Right atrium auricular region (tissue), 2 donors: ENCODE results near the gene SPNS3. TPM values are rescaled to one million over a fixed set of nuclear protein-coding genes. Genes with fewer than 3 reads are reported as not detected.

Source experiments
- DNase-seq: peaks from one replicate; pipeline ENCODE4 v3.0.0-alpha.2; 2019; ENCODE audit warnings: low spot score
- H3K27ac ChIP-seq, 2 donors: fragments of 200-600 bp; sonication (generic); 1 replicate in 1 of 2; 2 replicates in 1 of 2; pipeline ENCODE4 v1.5.1; 2016 to 2019
- H3K27me3 ChIP-seq, 2 donors: fragments of 200-600 bp; sonication (generic); one replicate each; pipeline versions ENCODE4 v1.5.1 to v1.6.0; 2017 to 2019
- H3K36me3 ChIP-seq: fragments of 200-600 bp; sonication (generic); one replicate; pipeline ENCODE4 v1.5.1; 2016
- H3K4me1 ChIP-seq, 2 donors: fragments of 200-600 bp; sonication (generic); one replicate each; pipeline versions ENCODE4 v1.5.1 to v1.6.0; 2017 to 2019
- H3K4me3 ChIP-seq, 2 donors: fragments of 200-600 bp; sonication (generic); 1 replicate in 1 of 2; 2 replicates in 1 of 2; pipeline ENCODE4 v1.5.1; 2017 to 2019; ENCODE audit warnings: mild to moderate bottlenecking in 1 of 2, moderate library complexity in 1 of 2
- H3K9me3 ChIP-seq, 2 donors: fragments of 200-600 bp; sonication (generic); one replicate each; pipeline ENCODE4 v1.5.1; 2019
- total RNA-seq, 2 donors: library from RNA; depleted of rRNA; stranded (reverse); fragments of >200 nt; gene quantifications; one replicate each; pipeline ENCODE4 v1.1.0, GENCODE V29; 2016
- TF ChIP-seq, protein P1 (sequence below), 2 donors: fragments of 200-600 bp; sonication (generic); IDR thresholded peaks; one replicate each; pipeline ENCODE4 v1.5.1; 2019; ENCODE audit warnings: antibody characterized with exemption in 2 of 2

The SPNS3 gene
- total RNA-seq, 2 donors from 2014 or later = not detected

DNA sequence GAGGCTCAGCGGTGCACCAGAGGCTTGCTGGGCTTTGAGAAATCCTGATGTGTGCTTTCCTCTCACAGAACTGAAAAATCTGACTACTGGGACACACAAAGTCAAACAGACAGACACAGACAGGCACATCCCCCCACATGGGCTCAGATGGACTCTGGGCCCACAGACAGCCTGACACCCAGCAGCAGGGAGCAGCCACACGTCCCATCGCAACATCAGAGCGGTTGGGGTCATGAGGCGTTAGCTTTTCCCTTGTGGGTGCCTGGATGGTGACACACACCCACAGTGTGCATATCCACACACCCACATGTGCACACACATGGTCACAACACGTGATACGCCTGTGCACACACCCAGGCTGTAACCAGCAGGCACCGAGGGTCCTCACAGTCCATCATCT lies 6.3 kb downstream of the SPNS3 start:
- peaks cover 0 to 24% of the 10 kb centered on the region in 2 donors for H3K4me1 ChIP-seq
- no peak for DNase-seq
- no peak overlapping the region for H3K27ac ChIP-seq
- TF ChIP-seq, protein P1, sequence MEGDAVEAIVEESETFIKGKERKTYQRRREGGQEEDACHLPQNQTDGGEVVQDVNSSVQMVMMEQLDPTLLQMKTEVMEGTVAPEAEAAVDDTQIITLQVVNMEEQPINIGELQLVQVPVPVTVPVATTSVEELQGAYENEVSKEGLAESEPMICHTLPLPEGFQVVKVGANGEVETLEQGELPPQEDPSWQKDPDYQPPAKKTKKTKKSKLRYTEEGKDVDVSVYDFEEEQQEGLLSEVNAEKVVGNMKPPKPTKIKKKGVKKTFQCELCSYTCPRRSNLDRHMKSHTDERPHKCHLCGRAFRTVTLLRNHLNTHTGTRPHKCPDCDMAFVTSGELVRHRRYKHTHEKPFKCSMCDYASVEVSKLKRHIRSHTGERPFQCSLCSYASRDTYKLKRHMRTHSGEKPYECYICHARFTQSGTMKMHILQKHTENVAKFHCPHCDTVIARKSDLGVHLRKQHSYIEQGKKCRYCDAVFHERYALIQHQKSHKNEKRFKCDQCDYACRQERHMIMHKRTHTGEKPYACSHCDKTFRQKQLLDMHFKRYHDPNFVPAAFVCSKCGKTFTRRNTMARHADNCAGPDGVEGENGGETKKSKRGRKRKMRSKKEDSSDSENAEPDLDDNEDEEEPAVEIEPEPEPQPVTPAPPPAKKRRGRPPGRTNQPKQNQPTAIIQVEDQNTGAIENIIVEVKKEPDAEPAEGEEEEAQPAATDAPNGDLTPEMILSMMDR (IDR thresholded peaks at IDR 0.05) = no peak
- no peaks in the 10 kb centered on the region for H3K9me3 ChIP-seq
- no peak overlapping the region for H3K4me3 ChIP-seq
- H3K36me3 ChIP-seq = no peaks in the 10 kb centered on the region
- H3K27me3 ChIP-seq = no peaks in the 10 kb centered on the region

DNA sequence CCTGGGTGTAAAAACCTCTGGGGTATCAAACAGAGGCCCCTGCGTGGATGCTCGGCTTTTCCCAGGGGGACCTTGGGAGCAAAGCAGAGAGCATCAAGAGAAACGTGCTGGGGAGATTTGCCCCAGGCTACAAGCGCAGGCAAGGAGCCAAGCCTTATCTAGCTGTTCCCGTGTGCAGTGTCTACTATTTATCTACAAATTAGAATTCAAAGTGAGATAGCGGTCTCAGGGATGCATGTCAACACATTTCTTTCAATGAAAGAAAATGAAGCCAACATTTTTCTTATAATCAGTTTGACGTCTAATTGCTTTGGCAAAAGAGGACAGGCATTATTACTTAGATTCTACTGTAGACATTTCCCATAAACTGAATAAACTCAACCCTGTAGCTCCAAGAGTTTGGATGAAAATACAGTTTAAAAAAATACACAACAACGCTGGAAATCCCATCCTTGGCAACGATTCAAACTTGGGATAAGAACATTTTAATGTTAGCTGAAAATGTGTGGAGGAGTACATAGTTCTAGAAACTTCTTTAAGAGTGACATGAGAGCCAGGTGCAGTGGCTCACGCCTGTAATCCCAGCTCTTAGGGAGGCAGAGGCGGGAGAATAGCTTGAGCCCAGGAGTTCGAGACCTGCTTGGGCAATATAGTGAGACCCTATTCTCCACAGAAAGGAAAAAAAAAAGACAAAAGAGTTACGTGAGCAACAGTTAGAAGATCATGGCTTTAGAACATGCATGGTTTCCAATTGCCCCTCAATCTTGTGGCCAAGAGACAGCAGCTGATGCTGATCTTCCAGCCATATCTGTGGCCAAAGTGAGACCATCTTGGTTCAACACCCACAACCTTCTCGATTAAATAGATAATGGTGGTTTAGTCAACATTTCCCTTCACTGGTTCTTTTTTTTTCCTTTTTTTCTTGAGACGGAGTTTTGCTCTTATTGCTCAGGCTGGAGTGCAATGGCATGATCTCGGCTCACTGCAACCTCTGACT lies 7.2 kb downstream of the SPNS3 start:
- Histone ChIP-seq H3K9me3 (no peaks in the 10 kb centered on the region), H3K27me3 (no peaks in the 10 kb centered on the region), H3K4me1 (peaks cover 0 to 27% of the 10 kb centered on the region in 2 donors), H3K36me3 (no peaks in the 10 kb centered on the region), H3K27ac (peak overlapping the region in 1 of 2 donors; percentile 10), H3K4me3 (no peak overlapping the region)
- DNase-seq = no peak
- TF ChIP-seq, protein P1 (IDR thresholded peaks at IDR 0.05) = no peak

DNA sequence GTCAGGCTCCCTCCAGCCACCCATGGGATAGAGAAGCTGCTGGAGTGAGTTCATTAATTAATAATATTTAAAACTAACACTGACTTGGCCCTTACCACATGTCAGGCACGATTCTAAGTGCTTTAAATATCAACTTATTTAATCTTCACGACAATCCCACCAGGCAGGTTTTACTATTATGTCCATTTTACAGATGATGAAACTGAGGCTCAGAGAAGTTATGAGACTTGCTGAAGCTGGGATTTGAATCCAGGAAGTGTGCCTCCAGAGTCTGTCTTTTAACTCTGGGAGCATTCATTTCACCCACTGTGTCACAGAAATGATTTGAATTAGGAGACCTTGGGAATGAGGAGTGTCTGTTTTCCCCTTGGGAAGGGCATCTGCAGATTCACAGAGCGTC lies 8.8 kb downstream of the SPNS3 start:
- Histone ChIP-seq H3K9me3 (no peaks in the 10 kb centered on the region), H3K27ac (no peak overlapping the region), H3K4me3 (no peak overlapping the region), H3K4me1 (peaks cover 0 to 27% of the 10 kb centered on the region in 2 donors), H3K36me3 (no peaks in the 10 kb centered on the region), H3K27me3 (no peaks in the 10 kb centered on the region)
- no peak for DNase-seq
- TF ChIP-seq, protein P1 (IDR thresholded peaks at IDR 0.05) = no peak

DNA sequence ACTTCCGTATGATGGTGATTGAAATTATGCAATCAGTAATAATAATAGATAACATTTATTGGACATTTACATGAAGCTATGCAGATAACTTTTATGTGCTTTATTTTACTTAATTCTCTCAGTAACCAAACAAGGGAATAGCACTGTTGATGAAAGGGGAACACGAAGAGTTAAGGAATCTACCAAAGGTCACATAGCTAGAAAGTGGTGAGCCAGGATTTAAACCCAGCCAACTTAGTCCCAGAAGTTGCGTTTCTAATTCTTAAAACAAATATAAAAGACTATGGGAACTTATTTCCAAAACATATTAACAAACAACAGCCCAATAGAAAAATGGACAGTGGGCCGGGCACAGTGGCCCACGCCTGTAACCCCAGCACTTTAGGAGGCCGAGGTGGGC lies 9.7 kb downstream of the SPNS3 start:
- H3K4me1 ChIP-seq = peaks cover 0 to 27% of the 10 kb centered on the region in 2 donors
- no peak overlapping the region for H3K27ac ChIP-seq
- H3K36me3 ChIP-seq = no peaks in the 10 kb centered on the region
- H3K9me3 ChIP-seq = no peaks in the 10 kb centered on the region
- no peaks in the 10 kb centered on the region for H3K27me3 ChIP-seq
- DNase-seq = no peak
- TF ChIP-seq, protein P1 (IDR thresholded peaks at IDR 0.05) = no peak
- H3K4me3 ChIP-seq = no peak overlapping the region

DNA sequence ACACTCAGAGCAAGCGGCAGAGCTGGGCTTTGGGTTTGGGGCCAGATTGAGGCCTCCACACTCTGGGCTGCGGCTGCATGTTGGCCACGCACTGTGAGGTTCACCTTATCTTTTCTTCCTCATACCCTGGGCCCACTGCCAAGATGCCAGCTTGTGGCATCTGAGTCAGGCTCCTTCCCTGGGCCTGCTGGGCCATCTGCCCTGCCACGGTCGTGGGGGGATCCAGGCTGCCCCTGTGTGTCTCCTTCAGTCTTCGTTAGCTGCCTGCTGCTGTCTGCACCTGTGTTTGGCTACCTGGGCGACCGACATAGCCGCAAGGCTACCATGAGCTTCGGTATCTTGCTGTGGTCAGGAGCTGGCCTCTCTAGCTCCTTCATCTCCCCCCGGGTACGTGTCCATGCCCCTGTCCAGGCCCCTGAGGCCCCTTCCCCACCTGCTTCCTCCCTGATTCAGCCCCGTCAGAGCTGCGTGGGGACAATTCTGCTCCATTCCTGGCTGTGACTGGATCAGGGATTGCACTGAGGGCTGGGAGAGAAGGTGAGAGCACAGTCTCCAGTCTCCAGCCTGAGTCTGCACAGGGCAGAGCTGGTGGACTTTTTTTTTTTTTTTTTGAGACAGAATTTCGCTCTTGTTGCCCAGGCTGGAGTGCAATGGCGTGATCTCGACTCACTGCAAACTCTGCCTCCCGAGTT lies 11.2 kb downstream of the SPNS3 start:
- Histone ChIP-seq H3K36me3 (no peaks in the 10 kb centered on the region), H3K4me1 (peaks cover 0 to 25% of the 10 kb centered on the region in 2 donors), H3K4me3 (no peak overlapping the region), H3K9me3 (no peaks in the 10 kb centered on the region), H3K27me3 (no peaks in the 10 kb centered on the region), H3K27ac (peak overlapping the region; percentile 51 to 54)
- DNase-seq = peak; percentile 59
- TF ChIP-seq, protein P1 (IDR thresholded peaks at IDR 0.05) = no peak
